NCI-H2107 (cell line): Measurements from ENCODE around the gene TMC4.
"Not testable (repeated sequence)": the region's sequence is repeated elsewhere in the genome, so short reads cannot be mapped to it uniquely, and the experiment has no call there.

Experiments
- DNase-seq: peaks from one replicate; lab custom pipeline; 2025; lab: John Stamatoyannopoulos, UW

TMC4 gene

DNA sequence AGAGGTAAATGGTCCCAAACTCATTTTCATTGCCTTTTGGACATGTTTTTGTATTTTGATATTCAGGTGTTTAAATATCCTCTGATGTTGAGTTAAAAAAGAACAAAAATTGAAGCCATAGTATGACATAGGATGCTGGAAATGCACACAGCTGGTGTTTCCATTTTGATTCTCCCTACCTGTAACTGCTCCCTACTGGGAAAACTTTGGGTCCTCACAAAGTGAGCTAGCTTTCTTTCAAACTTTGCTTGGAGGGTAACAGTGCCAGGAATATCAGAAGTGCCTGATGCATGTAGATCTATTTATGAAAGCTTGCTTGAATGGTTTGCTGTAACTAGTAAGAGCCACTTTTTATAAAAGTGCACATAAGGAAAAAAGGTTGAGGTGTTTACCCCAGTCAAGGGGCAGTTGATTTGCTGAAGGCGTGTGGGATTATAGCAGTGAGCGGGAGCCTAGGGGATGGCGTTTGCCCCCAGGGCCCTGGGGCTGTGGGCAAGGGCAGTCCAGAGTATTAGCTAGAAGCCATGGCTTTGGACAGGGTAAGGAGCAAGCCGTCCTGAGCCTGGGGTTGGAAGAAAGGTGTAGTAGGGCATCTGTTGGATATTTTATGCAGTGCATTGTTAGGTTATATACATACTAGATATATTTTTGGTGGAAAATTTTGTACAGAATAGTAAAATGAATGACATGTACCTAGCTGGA is 32.0 kb upstream of the TMC4 start:
- no peak for DNase-seq

DNA sequence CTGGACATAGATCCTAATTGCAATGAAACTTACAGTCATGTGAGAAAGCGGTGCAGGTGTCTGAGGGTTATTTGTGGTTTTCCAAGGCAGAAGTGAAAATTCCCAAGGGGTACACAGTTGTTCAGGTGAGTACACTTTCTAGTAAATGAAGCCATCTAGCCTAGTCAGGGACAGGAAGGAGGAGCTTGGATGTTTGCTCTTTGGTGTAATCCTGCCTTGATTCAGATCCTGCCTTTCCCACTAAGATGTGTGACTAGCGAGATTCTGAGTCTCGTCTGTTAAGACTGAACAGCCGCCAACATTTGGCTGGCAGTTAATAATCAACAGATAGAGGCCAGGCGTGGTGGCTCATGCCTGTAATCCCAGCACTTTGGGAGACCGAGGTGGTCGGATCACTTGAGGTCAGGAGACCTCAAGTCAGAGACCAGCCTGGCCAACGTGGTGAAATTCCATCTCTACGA is 30.2 kb upstream of the TMC4 start:
- DNase-seq, result no peak

DNA sequence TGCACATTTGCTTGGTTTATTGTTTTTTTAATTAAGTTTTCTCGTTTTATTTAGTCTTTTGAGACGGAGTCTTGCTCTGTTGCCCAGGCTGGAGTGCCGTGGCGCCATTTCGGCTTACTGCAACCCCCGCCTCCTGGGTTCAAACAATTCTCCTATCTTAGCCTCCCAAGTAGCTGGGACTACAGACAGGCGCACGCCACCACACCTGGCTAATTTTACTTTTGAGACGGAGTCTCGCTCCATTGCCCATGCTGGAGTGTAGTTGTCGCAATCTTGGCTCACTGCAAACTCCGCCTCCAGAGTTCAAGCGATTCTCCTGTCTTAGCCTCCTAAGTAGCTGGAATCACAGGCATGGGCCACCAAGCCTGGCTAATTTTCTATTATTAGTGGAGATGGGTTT is 29.0 kb upstream of the TMC4 start:
- no peak for DNase-seq

- no peak for DNase-seq
Observed at GRCh38 chr19:54201172-54201701, 28.3 kb upstream of the TMC4 start.

- no peak for DNase-seq
Observed at GRCh38 chr19:54199401-54199800, 26.4 kb upstream of the TMC4 start.

DNA sequence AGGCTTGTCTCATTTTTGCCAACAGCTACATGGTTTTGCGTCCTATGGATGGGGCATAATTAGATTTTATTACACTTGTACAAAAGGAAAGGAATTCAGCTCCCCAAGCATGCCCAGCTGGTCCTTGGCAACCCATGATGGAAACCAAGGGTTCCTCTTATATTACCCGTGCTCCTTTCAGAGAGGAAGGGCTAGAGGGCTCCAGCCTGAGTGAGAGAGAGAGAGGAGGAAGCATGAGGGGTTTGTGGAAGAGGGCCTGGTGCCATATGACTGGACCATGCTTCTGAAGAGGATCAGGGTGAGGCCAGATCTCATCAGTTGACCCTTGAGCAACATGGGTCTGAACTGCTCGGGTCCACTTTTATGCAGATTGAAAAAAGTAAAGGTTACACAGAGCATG is 24.2 kb upstream of the TMC4 start:
- no peak for DNase-seq

GRCh38 chr19:54196536-54196935 is 23.6 kb upstream of the TMC4 start:
- no peak for DNase-seq

DNA sequence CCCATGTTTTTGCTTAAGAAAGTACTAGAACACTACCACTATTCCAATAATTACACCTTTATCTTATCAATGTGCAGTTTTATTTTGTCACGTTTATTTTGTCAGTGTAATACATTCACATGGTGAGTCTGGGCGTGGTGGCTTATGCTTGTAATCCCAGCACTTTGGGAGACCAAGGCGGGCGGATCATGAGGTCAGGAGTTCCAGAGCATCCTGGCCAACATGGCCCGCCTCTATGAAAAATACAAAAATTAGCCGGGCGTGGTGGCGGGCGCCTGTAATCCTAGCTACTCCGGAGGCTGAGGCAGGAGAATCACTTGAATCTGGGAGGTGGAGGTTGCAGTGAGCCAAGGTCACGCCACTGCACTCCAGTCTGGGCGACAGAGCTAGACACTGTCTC is 21.5 kb upstream of the TMC4 start:
- DNase-seq, result not testable (repeated sequence)

GRCh38 chr19:54193011-54193410 is 20.1 kb upstream of the TMC4 start:
- no peak for DNase-seq

DNA sequence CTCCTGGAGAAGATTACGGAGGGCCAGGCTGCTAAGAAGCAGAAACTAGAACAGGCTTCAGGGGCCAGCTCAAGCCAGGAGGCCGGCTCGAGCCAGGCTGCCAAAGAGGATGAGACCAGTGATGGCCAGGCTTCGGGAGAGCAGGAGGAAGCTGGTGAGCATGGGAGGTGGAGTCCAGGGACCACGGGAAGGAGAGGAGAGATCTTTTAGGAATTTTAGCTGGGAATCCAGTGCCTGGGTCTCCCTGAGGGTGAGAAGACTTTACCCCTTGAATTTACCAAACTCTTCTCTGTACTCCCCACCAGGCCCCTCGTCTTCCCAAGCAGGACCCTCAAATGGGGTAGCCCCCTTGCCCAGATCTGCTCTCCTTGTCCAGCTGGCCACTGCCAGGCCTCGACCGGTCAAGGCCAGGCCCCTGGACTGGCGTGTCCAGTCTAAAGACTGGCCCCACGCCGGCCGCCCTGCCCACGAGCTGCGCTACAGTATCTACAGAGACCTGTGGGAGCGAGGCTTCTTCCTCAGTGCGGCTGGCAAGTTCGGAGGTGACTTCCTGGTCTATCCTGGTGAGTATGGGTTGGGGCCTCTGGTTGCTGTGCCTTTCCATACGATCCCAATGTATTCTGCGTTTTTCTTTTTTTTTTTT is 19.0 kb upstream of the TMC4 start:
- DNase-seq, result no peak

- peak; percentile 62 for DNase-seq
Observed at GRCh38 chr19:54191011-54191810, 18.3 kb upstream of the TMC4 start, which contains the start of gene TSEN34. TSEN34 (plus strand) TSS chr19:54191308; CDS start chr19:54191365, 57 bp downstream.

GRCh38 chr19:54190503-54191010 is 17.6 kb upstream of the TMC4 start:
- peak; percentile 100 for DNase-seq

- peak; percentile 98 for DNase-seq
Observed at GRCh38 chr19:54189735-54190502, 17.0 kb upstream of the TMC4 start.

DNA sequence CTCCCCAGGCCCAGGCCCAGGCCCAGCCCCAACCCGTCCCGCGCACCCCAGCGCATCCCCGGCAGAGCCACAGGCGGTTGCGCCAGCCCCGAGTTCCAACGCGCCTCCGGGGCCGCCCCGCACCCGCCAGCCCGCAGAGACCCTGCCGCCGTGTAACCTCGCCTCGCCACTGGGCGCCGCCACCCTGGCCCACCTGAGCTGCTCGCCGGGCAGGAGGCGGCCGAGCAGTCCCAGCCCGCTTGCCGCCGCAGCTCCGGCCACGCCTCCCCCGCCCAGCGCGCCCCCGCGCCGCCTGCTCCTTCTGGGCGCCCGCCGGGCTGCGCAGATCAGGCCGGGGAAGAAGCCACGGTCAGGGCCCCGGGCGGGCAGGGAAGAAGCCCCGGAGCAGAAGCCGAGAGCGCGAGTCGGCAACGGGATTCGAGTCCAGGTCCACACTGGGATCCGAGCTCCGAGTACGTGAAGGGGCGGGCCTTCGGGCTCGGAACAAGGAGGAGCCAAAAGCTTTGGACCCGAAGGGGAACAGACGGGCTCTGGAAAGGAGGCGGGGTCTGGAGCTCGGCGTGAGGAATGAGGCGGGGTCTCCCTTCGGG is 16.3 kb upstream of the TMC4 start, which contains the start of gene MBOAT7:
TSS of gene MBOAT7 (minus strand) at position 436 of the 590 bp plus-strand sequence. CDS start 1,072 bp downstream, outside the sequence.
- DNase-seq, result no peak

- DNase-seq, result no peak
Observed at GRCh38 chr19:54188215-54188871, 15.4 kb upstream of the TMC4 start.

- no peak for DNase-seq
Observed at GRCh38 chr19:54186934-54187381, 14.0 kb upstream of the TMC4 start.

- DNase-seq, result no peak
Observed at GRCh38 chr19:54186351-54186750, 13.4 kb upstream of the TMC4 start.

DNA sequence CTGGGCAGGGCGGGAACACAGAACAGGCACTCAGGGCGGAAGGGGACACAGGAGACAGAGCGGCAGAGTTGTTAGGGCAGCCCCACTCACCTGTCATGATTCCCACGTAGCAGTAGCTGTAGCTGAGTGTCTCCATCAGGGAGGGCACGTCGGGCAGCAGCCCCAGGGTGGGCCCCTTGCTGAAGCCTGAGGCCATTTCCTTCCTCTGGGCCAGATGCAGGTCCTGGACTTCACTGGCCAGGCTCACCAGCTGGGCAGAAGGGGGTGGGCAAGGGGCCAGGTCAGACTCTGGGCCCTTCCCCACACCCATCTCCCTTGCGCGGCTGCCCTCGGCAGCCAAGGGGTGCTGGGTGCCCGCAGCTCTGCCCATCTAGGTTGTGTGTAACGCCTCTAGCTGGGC is 10.5 kb upstream of the TMC4 start:
- DNase-seq, result no peak

GRCh38 chr19:54181894-54182293 is 8.9 kb upstream of the TMC4 start:
- not testable (repeated sequence) for DNase-seq

DNA sequence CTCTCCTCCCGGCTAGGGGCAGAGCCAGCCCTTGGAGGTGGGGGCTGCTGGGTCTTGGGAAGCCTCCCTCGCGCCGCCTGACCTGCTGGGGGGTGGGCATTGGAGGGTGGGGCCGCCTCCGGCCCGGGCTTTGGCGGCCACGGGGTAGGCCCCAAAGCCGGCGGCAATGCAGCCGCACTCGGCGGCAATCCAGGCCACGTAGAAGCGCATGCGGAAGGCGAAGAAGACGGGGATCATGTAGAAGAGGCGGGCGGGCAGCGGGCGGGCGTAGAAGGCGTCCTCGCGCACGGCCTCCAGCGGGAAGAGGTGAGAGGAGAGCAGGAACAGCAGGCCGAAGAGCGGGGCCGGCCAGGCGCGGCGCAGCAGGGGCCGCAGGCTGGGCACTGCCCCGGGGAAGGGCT is 7.7 kb upstream of the TMC4 start:
- no peak for DNase-seq
